ENCODE data around the gene MICOS13.

The MICOS13 gene

GRCh38 chr19:5690125-5690954 lies 10.0 kb upstream of the MICOS13 start, which contains the start of gene RPL36 (continued):
- TF ChIP-seq, protein P1, sequence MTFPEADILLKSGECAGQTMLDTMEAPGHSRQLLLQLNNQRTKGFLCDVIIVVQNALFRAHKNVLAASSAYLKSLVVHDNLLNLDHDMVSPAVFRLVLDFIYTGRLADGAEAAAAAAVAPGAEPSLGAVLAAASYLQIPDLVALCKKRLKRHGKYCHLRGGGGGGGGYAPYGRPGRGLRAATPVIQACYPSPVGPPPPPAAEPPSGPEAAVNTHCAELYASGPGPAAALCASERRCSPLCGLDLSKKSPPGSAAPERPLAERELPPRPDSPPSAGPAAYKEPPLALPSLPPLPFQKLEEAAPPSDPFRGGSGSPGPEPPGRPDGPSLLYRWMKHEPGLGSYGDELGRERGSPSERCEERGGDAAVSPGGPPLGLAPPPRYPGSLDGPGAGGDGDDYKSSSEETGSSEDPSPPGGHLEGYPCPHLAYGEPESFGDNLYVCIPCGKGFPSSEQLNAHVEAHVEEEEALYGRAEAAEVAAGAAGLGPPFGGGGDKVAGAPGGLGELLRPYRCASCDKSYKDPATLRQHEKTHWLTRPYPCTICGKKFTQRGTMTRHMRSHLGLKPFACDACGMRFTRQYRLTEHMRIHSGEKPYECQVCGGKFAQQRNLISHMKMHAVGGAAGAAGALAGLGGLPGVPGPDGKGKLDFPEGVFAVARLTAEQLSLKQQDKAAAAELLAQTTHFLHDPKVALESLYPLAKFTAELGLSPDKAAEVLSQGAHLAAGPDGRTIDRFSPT (tag by site-specific recombination; IDR thresholded peaks at IDR 0.05), result peak; percentile 70
- TF ChIP-seq ZBTB7A (tag by site-specific recombination; IDR thresholded peaks at IDR 0.05; ENCODE audit: low read depth) (no peak), MZF1 (tag by site-specific recombination; IDR thresholded peaks at IDR 0.05; ENCODE audit: borderline replicate concordance) (0 out of 2 replicates have a peak, but pooled peaks have one; percentile 14), ZNF354C (tag by site-specific recombination; IDR thresholded peaks at IDR 0.05; ENCODE audit: borderline replicate concordance, low read depth) (no peak), YY1 (tag by site-specific recombination; IDR thresholded peaks at IDR 0.05) (peak; percentile 77), ZIC2 (tag by site-specific recombination; IDR thresholded peaks at IDR 0.05) (0 out of 2 replicates have a peak, but pooled peaks have one; percentile 23), ZNF580 (tag by site-specific recombination; IDR thresholded peaks at IDR 0.05) (peak; percentile 34; the same call in 1 of the 2 replicates), ZNF473 (tag by site-specific recombination; IDR thresholded peaks at IDR 0.05) (no peak), ZNF398 (tag by site-specific recombination; IDR thresholded peaks at IDR 0.05) (peak; percentile 33; the same call in 1 of the 2 replicates), ZNF10 (tag by site-specific recombination; IDR thresholded peaks at IDR 0.05) (0 out of 2 replicates have a peak, but pooled peaks have one; percentile 30), ZNF157 (tag by site-specific recombination; IDR thresholded peaks at IDR 0.05) (no peak), GLI4 (tag by site-specific recombination; IDR thresholded peaks at IDR 0.05) (peak; percentile 74; the same call in 1 of the 2 replicates), ZFHX2 (tag by site-specific recombination; conservative IDR thresholded peaks at IDR 0.05) (no peak), PRDM4 (tag by site-specific recombination; IDR thresholded peaks at IDR 0.05) (0 out of 2 replicates have a peak, but pooled peaks have one; percentile 25), SP2 (tag by site-specific recombination; IDR thresholded peaks at IDR 0.05) (peak; percentile 34; the same call in 1 of the 2 replicates), ZNF792 (tag by site-specific recombination; IDR thresholded peaks at IDR 0.05) (no peak), ZNF302 (tag by site-specific recombination; IDR thresholded peaks at IDR 0.05; ENCODE audit: low read depth) (no peak)
- TF ChIP-seq, protein P2, sequence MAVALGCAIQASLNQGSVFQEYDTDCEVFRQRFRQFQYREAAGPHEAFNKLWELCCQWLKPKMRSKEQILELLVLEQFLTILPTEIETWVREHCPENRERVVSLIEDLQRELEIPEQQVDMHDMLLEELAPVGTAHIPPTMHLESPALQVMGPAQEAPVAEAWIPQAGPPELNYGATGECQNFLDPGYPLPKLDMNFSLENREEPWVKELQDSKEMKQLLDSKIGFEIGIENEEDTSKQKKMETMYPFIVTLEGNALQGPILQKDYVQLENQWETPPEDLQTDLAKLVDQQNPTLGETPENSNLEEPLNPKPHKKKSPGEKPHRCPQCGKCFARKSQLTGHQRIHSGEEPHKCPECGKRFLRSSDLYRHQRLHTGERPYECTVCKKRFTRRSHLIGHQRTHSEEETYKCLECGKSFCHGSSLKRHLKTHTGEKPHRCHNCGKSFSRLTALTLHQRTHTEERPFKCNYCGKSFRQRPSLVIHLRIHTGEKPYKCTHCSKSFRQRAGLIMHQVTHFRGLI (tag by site-specific recombination; IDR thresholded peaks at IDR 0.05), result 0 out of 2 replicates have a peak, but pooled peaks have one; percentile 14
- TF ChIP-seq, protein P3, sequence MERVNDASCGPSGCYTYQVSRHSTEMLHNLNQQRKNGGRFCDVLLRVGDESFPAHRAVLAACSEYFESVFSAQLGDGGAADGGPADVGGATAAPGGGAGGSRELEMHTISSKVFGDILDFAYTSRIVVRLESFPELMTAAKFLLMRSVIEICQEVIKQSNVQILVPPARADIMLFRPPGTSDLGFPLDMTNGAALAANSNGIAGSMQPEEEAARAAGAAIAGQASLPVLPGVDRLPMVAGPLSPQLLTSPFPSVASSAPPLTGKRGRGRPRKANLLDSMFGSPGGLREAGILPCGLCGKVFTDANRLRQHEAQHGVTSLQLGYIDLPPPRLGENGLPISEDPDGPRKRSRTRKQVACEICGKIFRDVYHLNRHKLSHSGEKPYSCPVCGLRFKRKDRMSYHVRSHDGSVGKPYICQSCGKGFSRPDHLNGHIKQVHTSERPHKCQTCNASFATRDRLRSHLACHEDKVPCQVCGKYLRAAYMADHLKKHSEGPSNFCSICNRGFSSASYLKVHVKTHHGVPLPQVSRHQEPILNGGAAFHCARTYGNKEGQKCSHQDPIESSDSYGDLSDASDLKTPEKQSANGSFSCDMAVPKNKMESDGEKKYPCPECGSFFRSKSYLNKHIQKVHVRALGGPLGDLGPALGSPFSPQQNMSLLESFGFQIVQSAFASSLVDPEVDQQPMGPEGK (tag by site-specific recombination; IDR thresholded peaks at IDR 0.05), result no peak
- TF ChIP-seq, protein P4, sequence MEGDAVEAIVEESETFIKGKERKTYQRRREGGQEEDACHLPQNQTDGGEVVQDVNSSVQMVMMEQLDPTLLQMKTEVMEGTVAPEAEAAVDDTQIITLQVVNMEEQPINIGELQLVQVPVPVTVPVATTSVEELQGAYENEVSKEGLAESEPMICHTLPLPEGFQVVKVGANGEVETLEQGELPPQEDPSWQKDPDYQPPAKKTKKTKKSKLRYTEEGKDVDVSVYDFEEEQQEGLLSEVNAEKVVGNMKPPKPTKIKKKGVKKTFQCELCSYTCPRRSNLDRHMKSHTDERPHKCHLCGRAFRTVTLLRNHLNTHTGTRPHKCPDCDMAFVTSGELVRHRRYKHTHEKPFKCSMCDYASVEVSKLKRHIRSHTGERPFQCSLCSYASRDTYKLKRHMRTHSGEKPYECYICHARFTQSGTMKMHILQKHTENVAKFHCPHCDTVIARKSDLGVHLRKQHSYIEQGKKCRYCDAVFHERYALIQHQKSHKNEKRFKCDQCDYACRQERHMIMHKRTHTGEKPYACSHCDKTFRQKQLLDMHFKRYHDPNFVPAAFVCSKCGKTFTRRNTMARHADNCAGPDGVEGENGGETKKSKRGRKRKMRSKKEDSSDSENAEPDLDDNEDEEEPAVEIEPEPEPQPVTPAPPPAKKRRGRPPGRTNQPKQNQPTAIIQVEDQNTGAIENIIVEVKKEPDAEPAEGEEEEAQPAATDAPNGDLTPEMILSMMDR (tag by site-specific recombination; IDR thresholded peaks at IDR 0.05), result peak; percentile 100
- TF ChIP-seq, protein P5, sequence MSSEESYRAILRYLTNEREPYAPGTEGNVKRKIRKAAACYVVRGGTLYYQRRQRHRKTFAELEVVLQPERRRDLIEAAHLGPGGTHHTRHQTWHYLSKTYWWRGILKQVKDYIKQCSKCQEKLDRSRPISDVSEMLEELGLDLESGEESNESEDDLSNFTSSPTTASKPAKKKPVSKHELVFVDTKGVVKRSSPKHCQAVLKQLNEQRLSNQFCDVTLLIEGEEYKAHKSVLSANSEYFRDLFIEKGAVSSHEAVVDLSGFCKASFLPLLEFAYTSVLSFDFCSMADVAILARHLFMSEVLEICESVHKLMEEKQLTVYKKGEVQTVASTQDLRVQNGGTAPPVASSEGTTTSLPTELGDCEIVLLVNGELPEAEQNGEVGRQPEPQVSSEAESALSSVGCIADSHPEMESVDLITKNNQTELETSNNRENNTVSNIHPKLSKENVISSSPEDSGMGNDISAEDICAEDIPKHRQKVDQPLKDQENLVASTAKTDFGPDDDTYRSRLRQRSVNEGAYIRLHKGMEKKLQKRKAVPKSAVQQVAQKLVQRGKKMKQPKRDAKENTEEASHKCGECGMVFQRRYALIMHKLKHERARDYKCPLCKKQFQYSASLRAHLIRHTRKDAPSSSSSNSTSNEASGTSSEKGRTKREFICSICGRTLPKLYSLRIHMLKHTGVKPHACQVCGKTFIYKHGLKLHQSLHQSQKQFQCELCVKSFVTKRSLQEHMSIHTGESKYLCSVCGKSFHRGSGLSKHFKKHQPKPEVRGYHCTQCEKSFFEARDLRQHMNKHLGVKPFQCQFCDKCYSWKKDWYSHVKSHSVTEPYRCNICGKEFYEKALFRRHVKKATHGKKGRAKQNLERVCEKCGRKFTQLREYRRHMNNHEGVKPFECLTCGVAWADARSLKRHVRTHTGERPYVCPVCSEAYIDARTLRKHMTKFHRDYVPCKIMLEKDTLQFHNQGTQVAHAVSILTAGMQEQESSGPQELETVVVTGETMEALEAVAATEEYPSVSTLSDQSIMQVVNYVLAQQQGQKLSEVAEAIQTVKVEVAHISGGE (tag by site-specific recombination; conservative IDR thresholded peaks at IDR 0.05; ENCODE audit: low read depth), result peak; percentile 62

All from HEK293 (cell line).